CD4-positive, alpha-beta T cell treated with Interleukin-15 for 4 hours (primary cell): ENCODE measurements around the gene TMEM263.
"Not testable (repeated sequence)": the region's sequence is repeated elsewhere in the genome, so short reads cannot be mapped to it uniquely, and the experiment has no call there.

Experiments used
- DNase-seq: peaks from one replicate; pipeline ENCODE4 v3.0.0-alpha.2; 2020; ENCODE audit warnings: low spot score

TMEM263 gene

DNA sequence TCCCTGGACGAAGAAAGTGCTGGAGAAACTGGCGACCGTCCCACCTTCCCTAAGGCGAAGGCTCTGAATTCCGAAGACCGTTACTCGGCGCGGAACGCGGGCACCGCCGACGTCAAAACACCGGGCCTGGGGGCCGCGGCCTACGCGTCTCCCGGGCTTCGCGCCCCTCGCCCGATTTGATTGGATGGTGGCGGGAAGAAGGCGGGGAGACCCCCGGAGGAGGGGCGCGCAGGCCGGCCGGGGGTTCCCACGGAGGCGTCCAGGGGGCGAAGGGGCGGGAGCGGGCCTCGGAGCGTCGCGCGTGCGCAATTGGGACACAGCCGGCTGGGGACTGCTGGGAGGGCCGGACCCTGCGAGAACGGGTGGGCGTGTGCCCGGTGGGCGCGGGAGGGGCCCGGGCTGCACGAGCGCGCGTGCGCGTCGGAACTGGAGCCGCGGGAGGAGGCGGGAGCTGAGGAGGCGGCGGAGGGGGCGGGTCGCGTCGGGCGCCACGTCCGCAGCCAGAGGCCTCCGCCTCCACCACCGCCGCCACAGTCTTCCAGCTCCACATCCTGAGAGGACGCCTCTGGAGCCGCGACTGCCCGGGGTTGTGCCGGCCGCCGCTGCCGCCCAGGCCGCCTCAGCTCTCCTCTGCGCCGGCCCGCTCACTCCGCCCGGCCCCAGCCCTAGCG, at the start of gene TMEM263:
Gene TMEM263 (plus strand): TSS at position 531 of the 671 bp plus-strand sequence. CDS start 11,210 bp downstream, outside the sequence.
- peak; percentile 96 for DNase-seq

- no peak for DNase-seq
These were observed 49.0 kb upstream of the TMEM263 start for GRCh38 chr12:106906715-106907114.

- DNase-seq, result no peak
These were observed 48.3 kb upstream of the TMEM263 start for GRCh38 chr12:106907411-106907810.

- DNase-seq, result no peak
These were observed 47.9 kb upstream of the TMEM263 start for GRCh38 chr12:106907846-106908245.

DNA sequence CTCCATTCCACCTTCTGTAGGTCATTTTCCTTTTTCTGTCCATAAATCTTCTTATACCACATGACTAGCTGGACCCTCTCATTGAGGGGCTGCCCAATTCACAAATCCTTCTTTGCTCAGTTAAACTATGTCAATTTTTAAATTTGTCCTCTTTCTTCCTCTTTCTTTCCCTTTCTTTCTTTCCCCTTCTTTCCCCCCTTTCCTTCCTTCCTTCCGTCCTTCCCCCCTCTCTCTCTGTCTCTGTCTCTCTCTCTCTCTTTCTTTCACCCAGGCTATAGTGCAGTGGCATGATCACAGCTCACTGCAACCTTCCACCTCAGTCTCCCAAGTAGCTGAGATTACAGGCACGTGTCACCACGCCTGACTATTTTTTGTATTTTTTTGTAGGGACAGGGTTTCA, 47.1 kb upstream of the TMEM263 start:
- no peak for DNase-seq

GRCh38 chr12:106910202-106910601, 45.5 kb upstream of the TMEM263 start:
- no peak for DNase-seq

DNA sequence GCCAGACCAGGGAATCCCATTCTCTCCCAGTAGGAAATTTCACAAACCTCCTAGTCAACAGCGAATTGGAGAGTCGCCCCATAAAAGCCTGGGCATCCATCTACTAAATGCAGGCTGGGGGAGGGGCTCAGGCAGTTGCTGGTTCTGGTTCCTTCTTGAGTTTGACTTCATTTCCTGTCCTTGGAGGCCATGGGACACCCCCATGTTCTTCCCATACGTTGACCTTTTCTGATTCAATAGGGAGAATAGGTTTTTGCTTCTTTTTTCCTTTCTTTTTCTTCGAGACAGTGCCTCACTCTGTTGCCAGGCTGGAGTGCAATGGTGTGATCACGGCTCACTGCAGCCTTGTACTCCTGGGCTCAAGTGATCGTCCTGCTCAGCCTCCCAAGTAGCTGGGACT, 44.1 kb upstream of the TMEM263 start:
- DNase-seq, result no peak

DNA sequence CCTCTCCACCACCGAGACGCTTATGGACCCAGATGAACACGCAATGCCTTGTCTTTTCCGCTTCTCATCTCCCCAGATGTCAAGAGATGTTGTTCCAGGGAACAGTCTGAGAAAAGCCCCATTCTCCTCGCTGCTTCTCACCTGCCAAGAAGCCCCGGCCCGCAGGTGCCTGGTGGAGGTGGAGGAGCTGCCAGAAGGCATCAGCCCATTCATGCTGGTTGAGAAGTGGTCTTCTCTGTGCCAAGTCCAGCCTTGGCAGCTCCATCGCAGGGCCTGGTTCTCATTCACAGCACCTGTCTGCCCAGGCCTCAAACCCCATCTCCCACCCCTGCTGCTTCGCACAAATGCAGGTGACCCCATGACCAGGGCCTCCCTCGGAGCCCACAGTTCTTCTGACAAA, 42.3 kb upstream of the TMEM263 start:
- no peak for DNase-seq

GRCh38 chr12:106914796-106915634, 40.7 kb upstream of the TMEM263 start:
- DNase-seq, result no peak

DNA sequence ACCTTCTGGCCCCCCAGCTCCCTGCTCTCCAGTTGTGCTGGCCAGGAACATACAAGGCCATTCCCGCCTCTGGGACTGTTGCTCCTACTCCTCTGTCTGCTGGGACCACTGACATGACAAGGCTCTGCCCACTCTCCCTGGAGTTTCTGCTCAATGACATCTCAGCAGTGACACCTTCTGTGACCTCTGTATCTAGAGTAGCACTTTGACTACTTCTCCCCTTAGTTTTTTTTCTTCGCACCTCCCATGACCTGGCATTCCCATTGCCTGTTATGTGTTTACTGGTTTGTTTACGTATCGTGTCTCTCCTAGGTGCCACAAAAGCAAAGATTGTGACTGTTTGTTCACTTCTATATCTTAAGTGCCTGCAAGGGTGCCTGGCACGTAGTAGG, 40.1 kb upstream of the TMEM263 start:
- no peak for DNase-seq

GRCh38 chr12:106917503-106917902, 38.2 kb upstream of the TMEM263 start:
- DNase-seq, result no peak

- DNase-seq, result no peak
These were observed 37.0 kb upstream of the TMEM263 start for GRCh38 chr12:106918746-106919145.

GRCh38 chr12:106919910-106920544, 35.7 kb upstream of the TMEM263 start:
- peak; percentile 41 for DNase-seq

DNA sequence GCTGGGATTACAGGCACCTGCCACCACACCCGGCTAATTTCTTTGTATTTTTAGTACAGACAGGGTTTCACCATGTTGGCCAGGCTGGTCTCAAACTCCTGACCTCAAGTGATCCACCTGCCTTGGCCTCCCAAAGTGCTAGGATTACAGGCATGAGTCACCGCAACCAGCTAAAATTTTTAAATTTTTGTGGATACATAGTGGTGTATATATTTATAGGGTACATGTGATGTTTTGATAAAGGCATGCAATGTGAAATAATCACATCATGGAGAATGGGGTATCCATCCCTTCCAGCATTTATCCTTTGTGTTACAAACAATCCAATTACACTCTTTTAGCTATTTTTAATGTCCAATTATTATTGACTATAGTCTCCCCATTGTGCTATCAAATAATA, 33.7 kb upstream of the TMEM263 start:
- DNase-seq, result not testable (repeated sequence)

DNA sequence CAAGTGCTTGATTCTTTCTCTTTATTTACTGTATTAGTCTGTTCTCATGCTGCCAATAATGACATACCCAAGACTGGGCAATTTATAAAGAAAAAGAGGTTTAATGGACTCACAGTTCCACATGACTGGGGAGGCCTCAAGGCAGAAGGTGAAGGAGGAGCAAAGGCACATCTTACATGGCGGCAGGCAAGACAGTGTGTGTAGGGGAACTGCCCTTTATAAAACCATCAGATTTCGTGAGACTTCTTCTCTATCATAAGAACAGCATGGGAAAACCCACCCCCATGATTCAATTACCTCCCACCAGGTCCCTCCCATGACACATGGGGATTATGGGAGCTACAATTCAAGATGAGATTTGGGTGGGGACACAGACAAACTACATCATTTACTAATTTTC, 32.1 kb upstream of the TMEM263 start:
- not testable (repeated sequence) for DNase-seq

- no peak for DNase-seq
These were observed 31.3 kb upstream of the TMEM263 start for GRCh38 chr12:106924268-106924861.

- DNase-seq, result no peak
These were observed 29.1 kb upstream of the TMEM263 start for GRCh38 chr12:106926657-106927056.

DNA sequence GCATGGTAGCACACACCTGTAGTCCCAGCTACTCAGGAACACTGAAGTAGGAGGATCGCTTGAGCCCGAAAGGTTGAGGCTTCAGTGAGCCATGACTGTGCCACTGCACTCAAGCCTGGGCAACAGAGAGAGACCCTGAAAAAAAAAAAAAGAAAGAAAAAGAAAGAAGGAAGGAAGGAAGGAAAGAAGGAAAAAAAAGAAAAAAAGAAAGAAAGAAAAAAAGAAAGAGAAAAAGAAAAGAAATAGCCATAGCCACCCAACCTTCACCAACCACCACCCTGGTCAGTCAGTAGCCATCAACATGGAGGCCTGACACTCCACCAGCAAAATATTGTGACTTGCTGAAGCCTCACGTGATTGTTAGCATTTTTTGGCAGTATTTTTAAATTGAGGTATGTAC, 21.4 kb upstream of the TMEM263 start:
- no peak for DNase-seq

DNA sequence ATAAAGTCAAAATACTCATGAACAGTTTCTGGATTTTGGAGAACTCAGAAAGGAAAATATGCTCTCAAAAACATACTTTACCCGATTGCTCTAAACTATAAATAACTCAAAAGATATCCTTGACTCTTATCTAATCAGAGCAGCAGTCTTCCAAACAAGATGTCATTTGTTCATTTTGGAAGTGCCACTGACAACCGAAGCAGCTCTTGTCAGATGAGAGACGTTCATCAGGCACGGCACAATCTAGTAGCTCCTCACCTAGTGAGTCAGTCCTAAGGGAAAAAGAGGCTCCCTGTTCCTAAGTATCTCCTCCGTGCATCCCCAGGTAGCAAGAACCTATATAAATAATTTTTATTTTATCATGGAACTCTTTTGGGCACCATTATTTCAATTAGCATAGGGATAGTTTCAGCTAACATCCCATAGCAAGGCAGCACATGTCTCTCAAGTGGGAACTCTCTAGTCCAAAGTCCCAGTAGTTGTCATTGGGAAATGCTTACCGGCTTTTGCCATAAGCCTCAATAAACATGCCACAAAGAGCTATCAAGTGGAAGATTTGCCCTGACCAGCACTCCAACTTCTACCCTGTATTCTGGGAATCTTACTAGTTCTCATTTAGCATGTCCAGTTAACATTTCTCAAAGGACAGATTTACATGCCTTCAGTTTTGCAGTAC, 14.1 kb upstream of the TMEM263 start:
- DNase-seq, result no peak

DNA sequence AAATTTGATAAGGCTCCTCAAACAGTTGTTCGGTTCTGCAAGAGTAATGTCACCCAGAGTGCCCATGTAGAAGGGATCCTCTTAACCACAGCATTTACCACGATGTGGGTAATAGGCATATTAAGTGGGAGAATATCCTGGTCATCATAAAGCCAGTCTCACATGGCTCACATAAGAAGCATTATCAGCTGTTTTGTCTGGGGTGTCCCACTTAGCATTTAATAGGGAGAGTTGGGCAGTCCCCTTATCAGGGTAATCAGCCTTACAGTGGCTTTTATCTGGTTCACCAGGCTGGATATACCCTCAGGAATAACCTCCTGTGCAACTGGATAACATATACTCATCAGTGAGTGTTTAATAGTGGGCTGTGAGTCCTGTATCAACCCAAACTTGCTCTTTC, 12.9 kb upstream of the TMEM263 start:
- DNase-seq, result no peak

DNA sequence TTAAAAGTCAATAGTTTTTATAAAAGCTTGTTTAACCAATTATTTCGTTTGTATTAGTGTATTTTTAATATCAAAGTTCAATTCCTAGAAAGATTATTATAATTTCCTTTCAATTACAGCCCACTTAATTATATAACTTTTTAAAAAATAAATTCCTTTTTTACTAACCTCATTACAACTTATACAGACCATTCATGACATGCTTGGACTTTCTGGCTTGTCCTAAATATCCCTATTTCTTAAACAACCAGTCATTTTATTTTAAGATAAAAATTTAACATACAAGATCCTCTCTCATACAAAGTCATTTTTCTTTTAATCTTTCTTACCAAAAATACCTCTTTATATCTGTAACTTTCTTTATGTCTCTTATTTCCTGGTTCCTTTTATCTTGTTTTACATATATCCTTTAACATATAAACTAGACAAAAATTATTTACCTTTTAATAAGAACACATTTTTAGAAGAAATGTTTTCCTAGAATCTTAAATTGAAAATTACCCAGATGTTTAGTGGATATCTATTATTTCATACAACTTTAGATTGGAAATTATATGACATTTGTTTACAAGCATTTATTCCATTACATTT, 10.4 kb upstream of the TMEM263 start:
- no peak for DNase-seq

DNA sequence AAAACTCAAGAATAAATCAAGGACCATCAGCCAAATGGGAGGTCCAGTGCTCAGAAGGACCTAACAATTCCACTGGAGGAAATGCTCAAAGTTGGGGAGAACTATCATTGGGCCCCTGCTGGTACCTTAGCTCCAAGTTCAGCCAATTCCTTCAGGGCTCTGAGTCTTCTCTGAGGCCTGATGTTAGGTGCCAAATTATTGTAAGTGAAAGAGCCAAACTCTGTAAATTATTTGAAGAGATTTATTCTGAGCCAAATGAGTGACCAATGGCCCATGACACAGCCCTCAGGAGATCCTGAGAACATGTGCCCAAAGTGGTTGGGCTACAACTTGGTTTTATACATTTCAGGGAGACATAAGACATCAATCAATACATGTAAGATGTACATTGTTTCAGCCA, 8.2 kb upstream of the TMEM263 start:
- no peak for DNase-seq
